ENCODE data around the gene GOLGA2.
"Not testable (repeated sequence)": the region's sequence is repeated elsewhere in the genome, so short reads cannot be mapped to it uniquely, and the experiment has no call there.

Gene GOLGA2

DNA sequence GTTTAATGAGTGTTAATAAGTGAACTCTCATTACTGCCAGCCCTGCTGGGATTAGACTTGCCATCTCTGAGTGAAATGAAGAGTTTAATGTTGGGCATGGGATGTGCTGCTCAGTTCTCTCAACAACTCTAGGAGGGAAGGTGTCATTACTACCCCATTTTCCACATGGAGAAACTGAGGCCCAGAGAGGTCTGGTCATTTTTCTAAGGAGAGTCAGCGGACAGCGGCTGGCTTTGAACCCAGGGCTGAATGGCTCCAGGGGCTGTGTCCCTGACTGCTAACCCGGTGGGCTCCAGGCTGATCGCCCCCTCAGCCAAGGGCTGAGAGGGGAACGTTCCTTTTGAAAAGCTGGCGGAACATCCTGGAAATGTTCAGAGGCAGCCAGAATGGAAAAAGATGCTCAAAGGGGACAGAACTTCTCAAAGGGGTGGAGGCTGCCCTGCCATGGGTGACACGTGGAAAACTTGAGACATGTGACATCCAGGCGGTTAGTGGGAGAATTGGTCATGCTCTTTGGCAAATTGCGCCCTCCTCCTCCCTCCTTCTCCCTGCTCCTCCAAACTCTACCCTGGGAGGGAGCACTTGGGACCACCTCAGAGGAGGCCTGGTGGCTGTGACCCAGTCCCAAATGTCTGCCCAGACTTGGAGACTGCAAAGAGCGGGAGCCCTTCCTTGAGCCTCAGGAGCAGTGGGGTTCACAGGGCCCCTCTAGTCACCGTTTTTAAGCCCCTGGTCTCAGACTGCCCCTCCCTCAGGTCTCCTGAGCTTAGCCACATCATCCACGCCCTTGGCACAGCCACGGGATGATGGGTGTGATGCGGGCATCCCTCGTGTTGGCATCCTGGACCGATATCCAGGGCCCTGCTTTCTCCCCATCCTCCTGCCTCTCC lies 43.9 kb downstream of the GOLGA2 start:
- H3K36me3 ChIP-seq (ENCODE audit: insufficient read depth, insufficient read length, low read length): peaks cover 8% of the 10 kb centered on the region
- no peak overlapping the region for H3K4me3 ChIP-seq (ENCODE audit: insufficient read length, low read depth)
- no peak overlapping the region for H3K9ac ChIP-seq (ENCODE audit: insufficient read length, low read depth)
- DNase-seq (ENCODE audit: low read depth, low spot score): no peak
- TF ChIP-seq SUZ12 (IDR thresholded peaks at IDR 0.05; ENCODE audit: extremely low read depth, insufficient read depth, insufficient read length): no peak
- no peak for TF ChIP-seq ZNF274 (IDR thresholded peaks at IDR 0.05; ENCODE audit: low read depth, low read length)
- TF ChIP-seq YY1 (IDR thresholded peaks at IDR 0.05; ENCODE audit: insufficient read depth, insufficient read length): no peak
- H3K9me3 ChIP-seq (ENCODE audit: insufficient read depth, low read length): no peaks in the 10 kb centered on the region
- no peaks in the 10 kb centered on the region for H3K27me3 ChIP-seq (ENCODE audit: insufficient read depth, insufficient read length)
- no peaks in the 10 kb centered on the region for H3K4me1 ChIP-seq (ENCODE audit: insufficient read depth, insufficient read length)

DNA sequence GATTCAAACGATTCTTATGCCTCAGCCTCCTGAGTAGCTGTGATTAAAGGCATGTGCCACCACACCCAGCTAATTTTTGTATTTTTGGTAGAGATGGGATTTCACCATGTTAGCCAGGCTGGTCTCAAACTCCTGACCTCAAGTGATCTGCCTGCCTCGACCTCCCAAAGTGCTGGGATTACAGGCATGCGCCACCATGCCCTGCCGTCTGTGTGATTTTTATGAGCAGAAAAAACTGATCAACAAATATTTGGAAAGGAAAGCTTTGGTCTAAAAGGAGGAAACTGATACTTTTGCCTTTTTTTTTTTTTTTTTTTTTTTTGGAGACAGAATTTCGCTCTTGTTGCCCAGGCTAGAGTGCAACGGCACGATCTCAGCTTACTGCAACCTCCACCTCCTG lies 44.9 kb downstream of the GOLGA2 start:
- H3K4me3 ChIP-seq (ENCODE audit: insufficient read length, low read depth); H3K27me3 ChIP-seq (ENCODE audit: insufficient read depth, insufficient read length); DNase-seq (ENCODE audit: low read depth, low spot score); H3K9me3 ChIP-seq (ENCODE audit: insufficient read depth, low read length); H3K9ac ChIP-seq (ENCODE audit: insufficient read length, low read depth); H3K4me1 ChIP-seq (ENCODE audit: insufficient read depth, insufficient read length): not testable (repeated sequence)
- peaks cover 11% of the 10 kb centered on the region for H3K36me3 ChIP-seq (ENCODE audit: insufficient read depth, insufficient read length, low read length)

DNA sequence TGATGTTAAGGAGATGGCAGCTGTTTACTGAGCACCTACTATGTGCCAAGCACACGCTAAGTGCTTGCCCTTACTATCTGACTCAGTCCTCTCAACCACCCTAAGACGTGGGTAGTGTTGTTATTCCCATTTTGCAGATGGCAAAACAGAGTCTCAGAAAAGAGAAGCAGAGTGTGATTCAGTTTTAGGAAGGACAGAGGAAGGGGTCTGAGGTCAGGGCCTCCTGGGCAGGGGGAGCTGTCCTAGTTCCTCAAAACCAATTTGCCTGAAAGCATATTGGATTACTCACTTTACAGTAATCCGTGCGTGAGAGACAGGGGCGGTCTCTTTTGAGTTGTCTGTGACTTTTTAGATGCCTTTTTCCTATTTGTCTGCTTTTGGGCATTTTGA lies 49.4 kb downstream of the GOLGA2 start:
- TF ChIP-seq YY1 (IDR thresholded peaks at IDR 0.05; ENCODE audit: insufficient read depth, insufficient read length) (no peak), SUZ12 (IDR thresholded peaks at IDR 0.05; ENCODE audit: extremely low read depth, insufficient read depth, insufficient read length) (no peak), ZNF274 (IDR thresholded peaks at IDR 0.05; ENCODE audit: low read depth, low read length) (no peak)
- H3K27me3 ChIP-seq (ENCODE audit: insufficient read depth, insufficient read length): no peaks in the 10 kb centered on the region
- H3K9me3 ChIP-seq (ENCODE audit: insufficient read depth, low read length): no peaks in the 10 kb centered on the region
- H3K36me3 ChIP-seq (ENCODE audit: insufficient read depth, insufficient read length, low read length): peaks cover 45% of the 10 kb centered on the region
- no peak for DNase-seq (ENCODE audit: low read depth, low spot score)
- H3K9ac ChIP-seq (ENCODE audit: insufficient read length, low read depth): no peak overlapping the region
- peaks cover 7% of the 10 kb centered on the region for H3K4me1 ChIP-seq (ENCODE audit: insufficient read depth, insufficient read length)
- no peak overlapping the region for H3K4me3 ChIP-seq (ENCODE audit: insufficient read length, low read depth)

DNA sequence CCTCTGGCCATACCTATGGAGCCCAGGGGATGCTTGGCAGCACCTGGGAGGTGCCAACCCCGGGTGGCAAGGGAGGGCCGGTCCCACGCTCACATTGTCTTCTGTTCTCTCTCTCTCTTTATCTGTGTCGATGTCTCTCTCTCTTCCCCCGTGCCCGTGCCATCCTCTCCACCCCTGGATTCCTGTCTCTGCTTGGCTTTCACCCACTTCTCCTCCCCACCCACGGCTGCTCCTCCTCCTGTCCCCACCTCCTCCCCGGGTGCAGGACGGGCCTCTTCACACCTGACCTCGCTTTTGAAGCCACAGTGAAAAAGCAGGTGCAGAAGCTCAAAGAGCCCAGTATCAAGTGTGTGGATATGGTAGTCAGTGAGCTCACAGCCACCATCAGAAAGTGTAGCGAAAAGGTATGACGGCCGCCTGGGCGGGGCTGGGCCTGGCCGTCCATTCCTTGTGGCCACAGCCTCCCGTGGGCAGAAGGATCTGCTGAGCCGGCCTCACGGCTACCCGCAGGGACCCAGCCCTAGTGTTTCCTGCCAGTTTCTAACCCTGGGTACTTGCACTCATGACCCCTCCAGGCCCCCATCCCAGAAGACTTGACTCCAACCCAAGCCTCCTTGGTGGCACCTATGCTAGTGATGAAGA lies 49.9 kb downstream of the GOLGA2 start:
- no peak overlapping the region for H3K9ac ChIP-seq (ENCODE audit: insufficient read length, low read depth)
- H3K4me1 ChIP-seq (ENCODE audit: insufficient read depth, insufficient read length): peaks cover 7% of the 10 kb centered on the region
- H3K9me3 ChIP-seq (ENCODE audit: insufficient read depth, low read length): no peaks in the 10 kb centered on the region
- TF ChIP-seq YY1 (IDR thresholded peaks at IDR 0.05; ENCODE audit: insufficient read depth, insufficient read length) (no peak), SUZ12 (IDR thresholded peaks at IDR 0.05; ENCODE audit: extremely low read depth, insufficient read depth, insufficient read length) (no peak), ZNF274 (IDR thresholded peaks at IDR 0.05; ENCODE audit: low read depth, low read length) (no peak)
- no peak for DNase-seq (ENCODE audit: low read depth, low spot score)
- H3K4me3 ChIP-seq (ENCODE audit: insufficient read length, low read depth): no peak overlapping the region
- H3K27me3 ChIP-seq (ENCODE audit: insufficient read depth, insufficient read length): no peaks in the 10 kb centered on the region
- H3K36me3 ChIP-seq (ENCODE audit: insufficient read depth, insufficient read length, low read length): peaks cover 48% of the 10 kb centered on the region

DNA sequence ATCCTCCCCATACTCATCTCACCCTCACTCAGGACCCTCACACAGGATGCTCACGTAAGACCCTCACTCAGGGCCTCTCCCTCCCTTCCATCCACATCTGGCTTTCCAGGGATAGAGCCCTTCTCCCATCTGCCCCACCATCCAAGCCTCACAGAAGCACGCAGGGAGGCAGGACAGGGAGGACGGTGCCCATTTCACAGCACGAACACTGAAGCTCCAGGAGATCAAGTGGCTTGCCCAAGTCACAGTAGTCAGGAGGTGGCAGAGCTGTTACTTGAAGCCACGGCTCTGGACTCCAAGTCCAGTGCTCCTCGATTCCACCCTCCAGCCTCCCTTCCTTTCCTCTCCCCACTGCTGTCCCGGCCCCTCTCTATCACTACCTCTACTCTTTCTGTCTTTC lies 50.9 kb downstream of the GOLGA2 start:
- H3K4me1 ChIP-seq (ENCODE audit: insufficient read depth, insufficient read length): peaks cover 7% of the 10 kb centered on the region
- peak overlapping the region; percentile 42 for H3K9ac ChIP-seq (ENCODE audit: insufficient read length, low read depth)
- H3K9me3 ChIP-seq (ENCODE audit: insufficient read depth, low read length): no peaks in the 10 kb centered on the region
- TF ChIP-seq YY1 (IDR thresholded peaks at IDR 0.05; ENCODE audit: insufficient read depth, insufficient read length) (no peak), SUZ12 (IDR thresholded peaks at IDR 0.05; ENCODE audit: extremely low read depth, insufficient read depth, insufficient read length) (no peak), ZNF274 (IDR thresholded peaks at IDR 0.05; ENCODE audit: low read depth, low read length) (no peak)
- peaks cover 56% of the 10 kb centered on the region for H3K36me3 ChIP-seq (ENCODE audit: insufficient read depth, insufficient read length, low read length)
- no peak overlapping the region for H3K4me3 ChIP-seq (ENCODE audit: insufficient read length, low read depth)
- H3K27me3 ChIP-seq (ENCODE audit: insufficient read depth, insufficient read length): no peaks in the 10 kb centered on the region
- DNase-seq (ENCODE audit: low read depth, low spot score): no peak

DNA sequence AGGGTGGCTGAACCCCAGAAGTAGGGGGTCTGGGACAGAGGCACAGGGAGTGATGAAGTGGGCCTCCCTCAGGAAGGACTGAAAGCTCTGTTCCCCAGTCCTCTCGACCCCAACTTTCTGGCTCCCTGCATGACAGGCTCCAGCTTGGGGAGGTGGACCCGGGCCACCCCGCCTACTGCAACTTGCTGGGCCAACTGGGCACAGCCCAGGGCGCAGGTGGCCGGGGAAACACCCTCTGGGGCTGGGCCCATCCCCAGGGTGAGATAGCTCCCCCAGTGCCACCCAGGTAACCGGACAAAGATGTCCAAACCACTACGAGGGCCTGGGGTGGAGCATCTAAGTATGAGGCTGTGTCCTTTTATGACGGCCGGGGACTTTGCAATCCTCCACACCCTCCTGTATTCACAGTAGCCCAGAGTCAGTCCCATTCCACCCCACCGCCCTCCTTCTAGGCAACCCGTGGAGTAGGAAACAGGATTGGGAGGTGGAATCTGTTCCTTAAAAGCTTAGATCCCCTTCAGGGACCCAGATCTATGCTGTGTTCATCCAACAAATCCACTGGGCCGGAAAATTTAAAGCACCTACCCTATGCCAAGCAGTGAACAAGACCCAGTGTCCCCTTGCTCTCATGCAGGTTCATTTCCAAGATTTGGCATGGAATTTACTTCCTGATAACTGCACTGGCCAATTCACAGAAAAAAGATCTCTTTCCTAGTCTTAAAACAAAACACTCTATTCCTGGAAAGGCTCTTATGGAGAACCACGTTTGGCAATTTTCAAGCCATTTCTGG lies 52.7 kb downstream of the GOLGA2 start:
- Histone ChIP-seq H3K36me3 (ENCODE audit: insufficient read depth, insufficient read length, low read length) (peaks cover 73% of the 10 kb centered on the region), H3K9me3 (ENCODE audit: insufficient read depth, low read length) (no peaks in the 10 kb centered on the region), H3K4me3 (ENCODE audit: insufficient read length, low read depth) (no peak overlapping the region), H3K9ac (ENCODE audit: insufficient read length, low read depth) (no peak overlapping the region), H3K27me3 (ENCODE audit: insufficient read depth, insufficient read length) (no peaks in the 10 kb centered on the region), H3K4me1 (ENCODE audit: insufficient read depth, insufficient read length) (peaks cover 12% of the 10 kb centered on the region)
- no peak for DNase-seq (ENCODE audit: low read depth, low spot score)
- TF ChIP-seq SUZ12 (IDR thresholded peaks at IDR 0.05; ENCODE audit: extremely low read depth, insufficient read depth, insufficient read length) (no peak), ZNF274 (IDR thresholded peaks at IDR 0.05; ENCODE audit: low read depth, low read length) (no peak), YY1 (IDR thresholded peaks at IDR 0.05; ENCODE audit: insufficient read depth, insufficient read length) (no peak)

DNA sequence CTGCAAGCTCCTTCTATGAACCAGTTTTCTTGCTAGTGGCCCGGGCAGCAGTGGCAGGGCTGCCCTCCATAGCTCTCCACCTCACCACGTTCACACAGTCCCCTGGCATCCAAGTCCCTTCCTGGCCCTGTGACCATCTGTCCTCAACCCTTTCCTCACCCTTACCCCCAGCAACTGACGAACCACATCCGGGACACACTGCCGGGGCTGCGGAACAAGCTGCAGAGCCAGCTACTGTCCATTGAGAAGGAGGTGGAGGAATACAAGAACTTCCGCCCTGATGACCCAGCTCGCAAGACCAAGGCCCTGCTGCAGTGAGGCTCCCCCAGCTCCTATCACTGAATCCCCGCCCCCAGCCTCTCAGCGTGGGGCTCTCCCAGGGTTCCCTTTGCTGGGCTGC lies 53.8 kb downstream of the GOLGA2 start:
- DNase-seq (ENCODE audit: low read depth, low spot score): no peak
- Histone ChIP-seq H3K4me1 (ENCODE audit: insufficient read depth, insufficient read length) (peaks cover 13% of the 10 kb centered on the region), H3K36me3 (ENCODE audit: insufficient read depth, insufficient read length, low read length) (peaks cover 75% of the 10 kb centered on the region), H3K9ac (ENCODE audit: insufficient read length, low read depth) (no peak overlapping the region), H3K9me3 (ENCODE audit: insufficient read depth, low read length) (no peaks in the 10 kb centered on the region), H3K27me3 (ENCODE audit: insufficient read depth, insufficient read length) (no peaks in the 10 kb centered on the region), H3K4me3 (ENCODE audit: insufficient read length, low read depth) (no peak overlapping the region)
- no peak for TF ChIP-seq SUZ12 (IDR thresholded peaks at IDR 0.05; ENCODE audit: extremely low read depth, insufficient read depth, insufficient read length)
- no peak for TF ChIP-seq ZNF274 (IDR thresholded peaks at IDR 0.05; ENCODE audit: low read depth, low read length)
- no peak for TF ChIP-seq YY1 (IDR thresholded peaks at IDR 0.05; ENCODE audit: insufficient read depth, insufficient read length)

Data from NT2/D1 (cell line).